Activated CD8-positive, alpha-beta memory T cell treated with anti-CD3 and anti-CD28 coated beads, Interleukin-2, amount 50 U/mL, for 24 hours (primary cell): ENCODE measurements around the gene SORCS3.

ENCODE experiments used
- DNase-seq: peaks from one replicate; pipeline ENCODE4 v3.0.0-alpha.2; 2020; ENCODE audit errors: extremely low read depth

The SORCS3 gene

GRCh38 chr10:104913390-104913789 lies 272.3 kb downstream of the SORCS3 start:
- DNase-seq: no peak

GRCh38 chr10:104920476-104920875 lies 279.4 kb downstream of the SORCS3 start:
- no peak for DNase-seq

- no peak for DNase-seq
These were observed 280.7 kb downstream of the SORCS3 start for GRCh38 chr10:104921763-104922162.

DNA sequence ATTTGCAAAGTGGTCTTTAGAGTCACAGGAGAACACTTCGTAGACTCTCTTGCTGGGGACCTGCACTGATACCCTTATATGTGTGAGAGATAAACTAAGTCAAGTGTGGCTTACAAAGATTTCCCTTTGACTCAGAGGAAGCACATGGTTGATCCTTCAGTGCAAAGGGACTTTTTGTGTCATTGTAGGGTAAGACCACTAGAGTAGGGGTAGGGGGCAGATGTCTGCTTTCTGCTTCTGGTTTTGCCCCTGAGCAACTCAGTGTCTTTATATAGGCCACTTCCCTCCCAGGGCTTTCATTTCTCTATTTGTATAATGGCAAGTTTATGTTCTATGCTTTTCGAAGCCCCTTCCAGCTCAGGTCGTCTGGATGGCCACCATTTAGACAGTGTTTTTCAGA lies 281.7 kb downstream of the SORCS3 start:
- no peak for DNase-seq

DNA sequence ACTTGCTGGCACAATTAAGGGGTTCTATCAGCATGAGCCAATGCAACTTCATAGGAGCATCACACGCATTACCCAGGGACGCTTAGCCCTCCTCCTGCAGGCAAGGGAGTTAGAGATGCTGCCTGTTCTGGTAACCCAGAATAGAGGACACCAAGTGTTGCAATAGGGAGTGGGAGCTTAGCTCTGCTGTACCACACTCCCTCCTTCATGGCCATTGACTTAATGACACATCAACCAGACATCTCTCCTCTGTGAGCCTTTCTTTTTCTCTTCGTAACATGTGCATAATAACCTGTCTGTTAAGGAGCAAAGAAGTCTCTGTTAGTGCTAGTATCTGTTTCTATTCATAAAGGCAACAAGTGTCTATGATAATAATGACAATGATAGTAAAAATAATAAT lies 282.4 kb downstream of the SORCS3 start:
- DNase-seq: no peak

GRCh38 chr10:104924101-104924795 lies 283.2 kb downstream of the SORCS3 start:
- no peak for DNase-seq

- no peak for DNase-seq
These were observed 284.3 kb downstream of the SORCS3 start for GRCh38 chr10:104925232-104925851.

- DNase-seq: no peak
These were observed 287.6 kb downstream of the SORCS3 start for GRCh38 chr10:104928734-104929133.

GRCh38 chr10:104931612-104932134 lies 290.6 kb downstream of the SORCS3 start:
- DNase-seq: no peak

DNA sequence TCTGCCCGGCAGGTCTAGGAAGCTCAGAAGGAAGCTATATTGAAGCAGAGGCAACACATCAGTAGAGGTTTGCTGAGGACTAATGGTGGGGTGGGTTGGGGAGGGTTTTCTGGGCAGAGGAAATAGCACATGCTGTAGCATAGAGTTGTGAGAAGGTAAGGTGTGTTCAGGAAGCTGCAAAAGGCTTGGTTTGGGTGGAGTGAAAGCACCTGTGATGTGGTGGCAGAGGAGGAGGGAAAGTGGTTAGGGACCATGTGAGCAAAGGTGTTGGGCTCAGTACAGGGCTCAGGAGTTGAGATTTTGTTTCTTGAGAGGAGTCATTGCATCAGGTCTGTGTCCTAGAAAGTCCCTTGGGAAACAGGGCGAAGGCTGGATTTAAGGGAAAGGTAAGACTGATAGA lies 294.6 kb downstream of the SORCS3 start:
- no peak for DNase-seq

DNA sequence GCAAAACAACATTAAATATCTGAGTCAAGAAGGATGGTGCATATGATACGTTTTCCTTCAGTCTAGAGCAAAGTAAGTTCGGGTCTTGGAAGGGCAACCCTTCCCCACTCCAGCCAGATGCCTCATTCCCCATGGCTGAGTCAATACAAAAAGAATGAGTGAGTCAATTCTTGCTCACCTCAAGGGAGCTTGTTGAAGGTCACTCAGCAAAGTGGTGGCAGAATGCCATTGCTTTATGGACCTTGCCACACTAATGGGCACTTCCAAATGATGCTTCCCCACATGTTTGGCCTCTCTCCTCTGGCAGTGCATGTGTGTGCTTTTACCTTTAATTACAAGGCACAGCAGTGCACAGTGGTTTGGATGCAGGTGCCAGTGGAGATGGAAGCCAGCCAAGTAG lies 296.5 kb downstream of the SORCS3 start:
- no peak for DNase-seq

DNA sequence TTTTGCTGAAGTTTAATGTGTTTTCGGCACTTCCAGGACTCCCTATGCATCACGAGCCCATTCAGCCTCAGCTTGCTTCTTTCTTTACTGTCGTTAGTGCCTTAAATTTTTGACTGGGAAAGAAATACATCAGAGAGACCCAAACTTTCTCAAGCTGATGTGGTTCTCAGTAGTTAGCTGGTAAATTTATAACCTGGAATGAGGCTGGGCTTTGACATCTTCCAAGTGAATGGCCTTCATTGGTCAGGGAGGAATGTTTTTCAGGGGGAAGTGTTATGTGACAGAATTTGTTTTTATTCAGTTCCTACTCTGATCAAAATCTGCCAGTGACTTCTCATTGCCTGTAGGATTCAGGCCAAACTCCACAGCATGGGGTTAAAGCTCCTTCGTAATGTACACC lies 296.9 kb downstream of the SORCS3 start:
- DNase-seq: no peak

- no peak for DNase-seq
These were observed 300.6 kb downstream of the SORCS3 start for GRCh38 chr10:104941662-104942061.

DNA sequence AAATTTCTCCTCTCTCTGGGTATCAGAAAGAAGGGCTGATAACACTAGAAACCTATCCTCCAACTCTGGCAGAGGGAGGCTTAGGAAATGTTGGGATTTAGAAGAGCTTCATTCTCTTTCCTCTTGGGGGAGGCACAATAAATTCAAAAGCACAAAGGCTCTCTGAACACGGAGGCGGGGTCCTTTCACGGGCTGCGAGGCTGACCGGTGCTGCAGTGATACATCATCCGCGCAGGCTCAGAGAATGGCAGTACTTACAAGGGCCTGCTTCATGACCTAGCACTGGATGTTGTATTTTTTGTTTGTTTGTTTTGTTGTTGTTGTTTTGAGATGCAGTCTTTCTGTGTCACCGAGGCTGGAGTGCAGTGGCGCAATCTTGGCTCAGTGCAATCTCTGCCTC lies 306.2 kb downstream of the SORCS3 start:
- no peak for DNase-seq

GRCh38 chr10:104957178-104957841 lies 316.2 kb downstream of the SORCS3 start:
- DNase-seq: no peak

DNA sequence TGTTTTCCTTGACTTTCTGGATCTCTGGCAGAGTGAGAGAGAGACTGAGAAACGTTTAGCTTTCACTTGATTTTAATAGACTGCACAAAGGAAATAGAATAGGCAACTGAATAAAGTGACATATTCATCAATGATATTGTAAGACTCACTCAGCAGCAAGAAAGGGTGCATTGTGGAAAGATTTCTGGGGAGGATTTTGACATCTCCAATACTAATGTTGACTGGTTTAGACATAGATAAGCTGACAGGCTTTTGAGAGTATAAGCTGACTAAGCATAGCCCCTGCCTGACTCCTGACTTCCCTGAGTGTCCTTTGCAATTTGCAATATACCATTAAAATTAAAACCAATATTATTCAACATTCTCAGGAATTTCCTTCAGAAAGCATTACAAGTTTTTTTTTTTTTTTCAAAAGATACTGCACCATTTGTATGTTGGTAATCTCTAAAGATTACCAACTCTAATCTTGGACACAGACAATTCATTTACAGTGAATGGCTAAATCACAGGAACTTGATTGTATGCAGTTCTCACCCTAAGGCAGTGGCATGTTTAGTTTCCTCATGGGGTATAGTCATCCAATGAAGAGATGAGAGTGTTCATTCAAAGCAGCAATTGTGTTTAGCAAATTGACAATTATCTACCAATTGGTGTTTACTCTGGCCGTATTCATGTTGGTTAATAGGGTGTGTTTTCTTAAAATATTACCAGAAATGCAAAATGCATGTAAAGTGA lies 325.6 kb downstream of the SORCS3 start:
- DNase-seq: no peak

- no peak for DNase-seq
These were observed 339.3 kb downstream of the SORCS3 start for GRCh38 chr10:104980368-104980767.

DNA sequence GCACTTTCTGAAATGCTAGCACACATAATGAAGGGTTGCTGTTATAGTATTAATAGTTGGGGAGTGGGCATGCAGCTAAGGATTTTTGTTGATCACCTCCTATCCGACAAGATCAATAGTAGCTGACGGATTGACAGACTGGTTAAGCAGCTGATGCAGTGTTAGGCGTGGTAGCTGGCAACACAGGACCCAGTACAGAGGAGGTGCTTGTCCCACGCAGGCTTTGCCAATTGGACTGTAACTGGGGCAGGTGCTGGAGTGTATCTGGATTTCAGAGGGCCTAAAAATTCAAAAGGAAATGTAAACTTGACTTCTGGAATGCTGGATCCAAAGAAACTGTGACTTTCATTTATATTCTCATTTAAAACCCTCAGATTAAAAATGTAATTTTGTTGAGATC lies 340.9 kb downstream of the SORCS3 start:
- no peak for DNase-seq

DNA sequence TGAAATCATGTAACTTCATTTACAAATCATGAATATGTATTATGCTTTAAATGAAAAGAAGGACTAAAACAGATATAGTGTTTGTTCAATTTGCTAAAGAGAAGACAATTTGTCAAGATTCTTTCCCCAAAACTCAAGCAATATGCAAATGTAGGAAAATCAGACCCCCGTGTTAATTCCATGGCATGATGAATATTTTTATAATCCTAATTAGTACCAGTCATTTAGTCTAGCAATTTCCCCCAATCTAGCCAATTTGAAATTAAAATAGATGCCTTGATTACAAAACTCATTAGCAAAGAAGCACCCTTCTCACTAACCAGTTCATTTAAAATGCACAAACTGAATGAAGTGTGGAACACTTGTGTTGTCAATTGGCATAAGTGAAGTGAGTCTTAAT lies 347.6 kb downstream of the SORCS3 start:
- DNase-seq: no peak

DNA sequence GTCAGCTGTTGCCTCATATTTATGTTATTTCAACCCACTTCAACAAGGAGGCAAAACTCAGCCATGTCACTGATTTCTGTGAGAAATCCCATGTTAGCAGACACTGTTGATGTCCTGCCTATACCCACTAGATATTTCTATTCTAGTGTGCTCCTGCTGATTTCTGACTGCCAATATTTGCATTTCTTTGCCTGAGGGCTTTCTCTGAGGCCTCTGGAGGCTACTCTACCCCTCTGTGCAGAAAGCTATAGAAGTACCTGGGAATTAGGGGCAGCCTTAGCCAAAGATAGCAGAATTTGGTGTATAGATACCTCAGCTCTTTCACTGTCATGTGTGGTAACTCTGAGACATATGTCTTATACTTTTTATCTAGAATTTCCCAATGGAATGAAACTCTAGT lies 348.8 kb downstream of the SORCS3 start:
- DNase-seq: no peak

DNA sequence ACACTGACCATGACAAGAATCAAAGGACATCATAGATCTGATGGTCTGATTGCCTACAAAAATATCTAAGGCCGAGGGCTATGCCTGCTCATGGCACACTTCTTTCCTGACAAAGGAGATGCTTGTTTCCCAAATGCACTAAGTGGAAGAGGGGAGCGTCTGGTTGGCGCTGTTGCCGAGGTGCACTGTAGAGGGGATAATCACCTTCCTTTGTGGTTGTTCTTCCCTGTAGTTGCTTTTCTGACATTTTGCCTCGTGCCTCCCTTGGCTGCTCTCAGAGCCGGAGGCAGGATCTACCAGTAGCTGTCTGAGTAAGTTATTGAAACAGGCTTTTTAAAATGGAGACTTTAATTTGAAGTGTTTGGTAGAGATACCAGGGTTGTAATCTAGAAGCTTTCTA lies 352.0 kb downstream of the SORCS3 start:
- no peak for DNase-seq

- no peak for DNase-seq
These were observed 360.2 kb downstream of the SORCS3 start for GRCh38 chr10:105001269-105001668.
